NCI-H2081 treated with DMSO at 0.1 percent for 48 hours (cell line): Measurements from ENCODE around the gene HERC3.

ENCODE experiments used
- DNase-seq: peaks from one replicate; lab custom pipeline; 2025; lab: John Stamatoyannopoulos, UW

The HERC3 gene

DNA sequence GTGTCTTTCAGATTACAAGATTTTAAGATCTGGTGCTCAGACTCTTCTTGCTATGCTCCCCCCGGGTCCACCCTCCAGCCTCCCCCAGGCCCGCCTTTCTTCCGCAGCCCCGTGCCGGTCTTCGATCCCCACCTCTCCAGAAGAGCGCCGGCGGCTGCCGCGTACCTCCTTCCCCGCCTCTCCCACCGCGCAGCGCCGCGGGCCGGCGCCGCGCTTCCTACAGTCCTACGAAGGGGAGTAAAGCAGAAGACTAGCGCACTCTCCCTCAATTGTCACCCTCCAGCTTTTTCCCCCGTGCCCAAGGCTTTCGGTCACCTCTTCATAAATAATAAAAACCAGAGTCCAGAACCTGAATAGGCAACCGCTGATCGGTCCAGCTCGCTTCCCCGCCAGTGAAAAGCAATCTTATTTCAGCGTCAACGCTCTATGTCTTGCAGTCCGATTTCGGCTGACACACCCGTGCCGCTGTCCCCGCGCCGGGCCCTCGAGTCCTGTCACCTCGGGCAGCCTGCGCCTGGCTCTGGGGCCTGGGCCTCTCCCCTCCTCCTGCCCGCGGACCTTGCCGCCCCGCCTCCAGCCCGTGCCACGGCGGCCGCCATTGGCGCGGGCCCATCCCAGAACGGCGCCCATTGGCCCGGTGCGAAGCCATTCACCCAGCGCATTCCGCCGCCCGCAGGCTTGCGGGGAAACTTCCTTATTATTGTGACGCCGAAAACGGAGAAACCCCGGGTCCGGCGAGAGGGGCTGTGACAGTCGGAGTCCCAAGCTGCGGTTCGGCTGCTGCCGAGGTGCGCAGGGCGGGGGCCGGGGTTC lies at the start of gene HERC3:
Gene HERC3 (plus strand): TSS at position 694 of the 813 bp plus-strand sequence. CDS start 13,344 bp downstream, outside the sequence.
- no peak for DNase-seq

DNA sequence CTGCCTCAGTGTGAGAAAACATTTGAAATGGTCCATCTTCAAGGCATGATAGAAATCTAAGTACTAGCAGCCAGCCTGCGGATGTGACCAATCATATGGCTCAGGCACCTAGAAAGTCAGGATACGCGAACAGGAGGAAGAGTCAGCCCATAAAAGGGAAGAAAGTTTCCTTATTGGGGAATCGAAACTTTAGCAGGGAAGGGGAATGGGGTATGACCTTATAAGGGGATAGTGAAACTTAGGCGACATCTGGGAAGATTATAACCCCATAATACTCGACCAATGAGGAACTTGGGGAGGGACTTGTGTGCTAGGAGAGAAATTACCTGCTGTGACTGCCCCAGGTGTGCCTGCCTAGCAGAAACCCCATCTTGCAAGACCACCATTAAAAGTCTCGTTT lies 42.5 kb upstream of the HERC3 start:
- no peak for DNase-seq

- DNase-seq, result no peak
Measured at GRCh38 chr4:88567591-88567990, 24.7 kb upstream of the HERC3 start.

GRCh38 chr4:88570001-88570400 lies 22.3 kb upstream of the HERC3 start:
- no peak for DNase-seq

GRCh38 chr4:88573276-88573980 lies 18.9 kb upstream of the HERC3 start:
- DNase-seq, result no peak

GRCh38 chr4:88573995-88574394 lies 18.3 kb upstream of the HERC3 start:
- DNase-seq, result no peak

- no peak for DNase-seq
Measured at GRCh38 chr4:88575186-88575585, 17.1 kb upstream of the HERC3 start.

GRCh38 chr4:88582493-88582892 lies 9.8 kb upstream of the HERC3 start:
- DNase-seq, result no peak

- no peak for DNase-seq
Measured at GRCh38 chr4:88583631-88584470, 8.4 kb upstream of the HERC3 start.

DNA sequence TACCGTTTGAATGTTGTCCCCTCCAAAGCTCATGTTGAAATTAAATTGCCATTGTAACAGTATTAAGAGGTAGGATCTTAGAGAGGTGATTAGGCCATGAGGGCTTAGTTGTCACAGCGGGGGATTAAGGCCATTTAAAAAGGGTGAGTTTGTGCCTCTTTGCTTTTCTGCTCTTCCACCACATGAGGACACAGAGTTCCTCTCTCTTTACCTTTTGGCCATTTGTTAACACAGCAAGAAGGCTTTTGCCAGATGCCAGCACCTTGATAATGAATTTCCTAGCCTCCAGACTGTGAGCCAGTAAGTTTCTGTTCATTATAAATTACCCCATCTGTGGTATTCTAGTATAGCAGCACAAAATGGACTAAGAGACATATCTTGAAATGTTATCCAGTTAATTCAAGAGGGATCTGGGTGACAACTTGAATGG lies 7.8 kb upstream of the HERC3 start:
- no peak for DNase-seq

GRCh38 chr4:88585917-88586316 lies 6.4 kb upstream of the HERC3 start:
- DNase-seq, result no peak

DNA sequence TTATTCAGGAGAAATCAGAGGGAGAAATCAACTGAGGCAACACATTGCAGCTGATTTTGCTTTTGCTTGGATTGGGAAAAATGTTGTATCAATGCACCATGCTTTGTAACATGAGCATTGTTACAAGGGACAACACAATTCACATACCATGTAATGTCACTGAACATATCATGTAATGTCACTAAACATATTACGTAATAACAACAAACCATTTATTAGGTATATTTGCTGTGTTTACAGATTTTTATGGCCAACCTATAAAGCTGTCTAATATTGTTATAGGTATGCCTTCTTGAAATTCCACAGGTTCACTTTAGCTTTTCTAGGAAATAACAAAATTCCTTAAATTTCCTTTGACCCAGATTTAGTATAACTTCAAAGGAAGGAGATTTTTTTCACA lies 5.0 kb upstream of the HERC3 start:
- DNase-seq, result no peak

GRCh38 chr4:88592600-88593448 lies 544 bp downstream of the HERC3 start:
- DNase-seq, result no peak

DNA sequence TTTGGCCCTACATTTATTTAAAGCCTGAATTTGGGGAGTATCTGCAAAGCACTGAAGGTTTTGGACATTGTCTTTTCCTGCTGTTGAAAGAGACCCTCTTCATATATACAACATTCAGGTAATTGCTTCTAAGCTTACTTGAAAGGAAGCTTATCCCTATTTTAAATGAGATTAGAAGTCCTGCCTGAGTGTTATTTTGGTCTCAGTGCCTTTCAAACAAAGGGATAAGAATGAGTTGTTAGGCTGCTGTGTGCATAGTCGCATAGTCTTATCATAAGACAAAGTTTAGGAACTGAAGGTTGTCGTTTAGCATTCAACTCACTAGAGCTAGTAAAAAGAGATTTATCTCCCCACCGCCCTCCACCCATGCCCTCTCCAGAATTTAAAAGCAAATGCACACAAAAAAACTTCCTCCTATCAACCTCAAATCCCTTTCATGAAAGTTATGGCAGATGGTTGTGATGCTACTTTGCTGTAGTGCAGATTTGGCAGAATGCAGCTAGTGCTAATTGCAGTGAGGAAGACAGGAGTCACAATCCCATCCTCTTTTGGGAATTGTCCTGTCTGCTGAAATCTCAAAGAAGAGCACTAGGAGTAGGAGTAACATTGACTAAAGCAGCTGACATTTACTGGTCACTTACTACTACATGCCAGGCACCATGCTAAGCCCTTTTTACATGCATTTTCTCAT lies 5.8 kb downstream of the HERC3 start:
- DNase-seq, result no peak

GRCh38 chr4:88599298-88599697 lies 7.0 kb downstream of the HERC3 start:
- DNase-seq, result no peak

DNA sequence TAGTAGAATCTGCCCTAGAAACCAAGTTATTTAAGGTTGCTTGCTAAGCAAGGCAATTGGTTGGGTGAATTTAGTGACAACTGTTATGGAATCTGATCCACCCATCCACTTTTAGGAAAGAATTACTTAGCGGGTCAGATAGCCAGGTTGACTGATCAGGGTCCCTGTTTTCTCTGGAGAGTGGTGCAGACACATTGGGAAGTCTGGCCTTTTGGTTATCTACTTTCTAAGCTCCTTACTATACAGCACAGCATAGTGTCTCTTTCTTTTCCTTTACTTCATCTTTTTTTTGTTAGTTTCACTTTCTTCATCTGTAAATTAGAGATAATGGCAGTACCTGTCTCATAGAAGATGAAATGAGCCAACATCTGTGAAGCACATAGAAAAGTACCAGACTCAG lies 7.4 kb downstream of the HERC3 start:
- DNase-seq, result no peak

- DNase-seq, result peak; percentile 11
Measured at GRCh38 chr4:88600176-88600838, 8.0 kb downstream of the HERC3 start.

DNA sequence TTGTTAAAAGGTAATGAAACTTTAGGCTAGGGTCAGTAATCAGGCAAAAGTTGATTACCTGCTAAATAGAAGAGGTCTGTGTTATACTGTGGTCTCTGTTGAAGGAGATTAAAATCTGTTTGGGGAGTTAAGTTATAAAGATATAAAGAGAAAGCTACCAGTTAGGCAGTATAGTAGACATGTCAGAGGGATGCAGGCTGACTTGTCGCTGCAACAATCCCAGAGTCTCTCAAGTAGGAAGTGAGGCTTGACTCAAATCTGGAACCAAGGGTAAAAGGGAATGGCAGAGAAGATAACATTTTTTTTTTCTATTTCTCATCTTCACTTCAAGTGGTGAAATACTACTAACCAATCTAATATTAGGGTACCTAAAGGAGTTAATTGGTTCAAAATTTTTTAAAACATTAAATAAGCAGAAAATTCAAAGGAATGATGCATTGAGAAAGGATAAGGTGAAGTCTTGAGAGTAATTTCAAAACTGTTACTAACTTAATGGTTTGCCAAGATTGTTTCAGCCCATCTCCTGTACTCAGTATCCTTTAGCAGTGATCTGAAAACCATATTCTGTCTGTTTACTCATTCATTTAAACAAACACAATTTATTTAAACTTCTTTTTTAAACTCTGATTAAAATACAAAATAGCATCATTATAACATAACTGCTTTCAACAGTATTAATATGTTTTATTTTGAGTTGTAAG lies 12.8 kb downstream of the HERC3 start:
- no peak for DNase-seq

GRCh38 chr4:88605736-88606135 lies 13.5 kb downstream of the HERC3 start:
- DNase-seq, result no peak

DNA sequence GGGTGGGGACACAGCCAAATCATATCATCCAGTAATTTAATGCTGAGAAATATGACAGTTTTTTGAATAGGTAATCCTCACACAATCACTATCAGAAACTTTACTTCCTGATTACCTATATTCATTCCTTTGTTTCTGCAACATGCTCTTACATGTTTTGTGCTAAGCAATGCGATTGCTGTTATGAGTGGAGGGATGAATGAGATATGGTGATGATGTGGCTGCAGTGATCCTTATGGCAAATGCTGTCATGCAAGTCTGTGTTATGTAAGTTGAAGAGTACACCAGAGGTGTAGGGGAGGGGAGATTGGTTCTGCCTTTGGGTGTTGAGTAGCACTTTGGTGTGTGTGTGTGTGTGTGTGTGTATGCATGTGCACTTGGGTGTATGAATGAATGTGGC lies 14.6 kb downstream of the HERC3 start:
- no peak for DNase-seq
